ENCODE data around the gene VAV1. TPM values are rescaled to one million over a fixed set of nuclear protein-coding genes. Genes with fewer than 3 reads are reported as not detected.

The VAV1 gene
- total RNA-seq, 4 donors from 2014 or later, result 1.7 to 4.3 (median 2.6) TPM

DNA sequence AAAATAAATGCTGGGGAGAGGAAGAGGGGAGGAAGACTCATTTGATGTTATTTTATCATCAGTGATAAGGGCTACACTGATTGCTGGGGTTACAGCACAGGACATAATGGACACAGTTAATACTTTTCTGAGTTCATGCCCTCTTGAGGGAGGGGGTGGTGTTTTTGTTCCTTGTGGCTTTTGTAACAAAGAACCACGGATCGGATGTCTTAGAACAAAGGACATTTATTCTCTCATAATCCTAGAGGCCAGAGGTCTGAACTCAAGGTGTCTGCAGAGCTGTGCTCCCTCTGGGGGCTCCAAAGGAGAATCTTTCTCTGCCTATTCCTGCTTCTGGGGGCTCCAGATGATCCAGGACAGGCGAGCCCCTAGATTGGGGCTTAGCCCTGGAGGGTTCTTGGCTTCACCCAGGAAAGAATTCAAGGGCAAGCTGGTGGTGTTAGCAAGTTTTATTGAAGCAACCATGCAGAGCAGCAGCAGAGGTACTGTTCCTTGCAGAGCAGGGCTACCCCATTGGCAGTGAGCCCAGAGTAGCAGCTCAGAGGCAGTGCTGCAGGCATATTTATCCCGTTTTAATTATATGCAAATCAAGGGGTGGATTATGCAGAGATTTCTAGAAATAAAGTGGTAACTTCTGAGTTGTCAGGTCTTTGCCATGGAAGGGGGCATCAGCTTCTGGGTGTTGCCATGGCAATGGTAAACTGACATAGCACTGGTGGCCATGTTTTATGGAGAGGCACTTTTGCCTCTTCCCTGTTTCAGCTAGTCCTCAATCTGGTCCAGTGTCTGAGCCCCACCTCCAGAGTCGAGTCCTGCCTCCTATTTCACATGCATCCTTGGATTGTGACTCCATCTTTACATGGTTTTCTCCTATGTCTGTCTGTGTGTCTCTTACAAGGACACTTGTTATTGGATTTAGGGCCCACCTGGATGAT lies 18.0 kb downstream of the VAV1 start:
- TF ChIP-seq, protein P1, sequence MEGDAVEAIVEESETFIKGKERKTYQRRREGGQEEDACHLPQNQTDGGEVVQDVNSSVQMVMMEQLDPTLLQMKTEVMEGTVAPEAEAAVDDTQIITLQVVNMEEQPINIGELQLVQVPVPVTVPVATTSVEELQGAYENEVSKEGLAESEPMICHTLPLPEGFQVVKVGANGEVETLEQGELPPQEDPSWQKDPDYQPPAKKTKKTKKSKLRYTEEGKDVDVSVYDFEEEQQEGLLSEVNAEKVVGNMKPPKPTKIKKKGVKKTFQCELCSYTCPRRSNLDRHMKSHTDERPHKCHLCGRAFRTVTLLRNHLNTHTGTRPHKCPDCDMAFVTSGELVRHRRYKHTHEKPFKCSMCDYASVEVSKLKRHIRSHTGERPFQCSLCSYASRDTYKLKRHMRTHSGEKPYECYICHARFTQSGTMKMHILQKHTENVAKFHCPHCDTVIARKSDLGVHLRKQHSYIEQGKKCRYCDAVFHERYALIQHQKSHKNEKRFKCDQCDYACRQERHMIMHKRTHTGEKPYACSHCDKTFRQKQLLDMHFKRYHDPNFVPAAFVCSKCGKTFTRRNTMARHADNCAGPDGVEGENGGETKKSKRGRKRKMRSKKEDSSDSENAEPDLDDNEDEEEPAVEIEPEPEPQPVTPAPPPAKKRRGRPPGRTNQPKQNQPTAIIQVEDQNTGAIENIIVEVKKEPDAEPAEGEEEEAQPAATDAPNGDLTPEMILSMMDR (IDR thresholded peaks at IDR 0.05), result no peak
- TF ChIP-seq POLR2A (IDR thresholded peaks at IDR 0.05), result no peak

DNA sequence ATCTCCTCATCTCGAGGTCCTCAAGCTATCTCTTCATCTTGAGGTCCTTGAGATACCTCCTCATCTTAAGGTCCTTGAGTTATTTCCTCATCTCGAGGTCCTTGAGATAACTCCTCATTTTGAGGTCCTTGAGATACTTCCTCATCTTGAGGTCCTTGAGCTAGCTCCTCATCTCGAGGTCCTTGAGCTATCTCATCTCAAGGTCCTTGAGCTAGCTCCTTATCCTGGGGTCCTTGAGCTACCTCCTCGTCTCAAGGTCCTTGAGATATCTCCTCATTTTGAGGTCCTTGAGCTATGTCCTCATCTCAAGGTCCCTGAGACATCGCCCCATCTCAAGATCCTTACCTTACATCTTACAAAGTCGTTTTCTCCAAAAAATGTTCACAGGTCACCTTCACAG lies 18.7 kb downstream of the VAV1 start:
- WGBS, 2 donors, result 47 to 56% methylated on average over 6 of the region's 6 CpGs
- DNase-seq, result no peak
- intact Hi-C loops (cut with DNase I), result no loop called here
- H3K4me3 ChIP-seq (replicated peaks in 1 of 3), result no peak overlapping the region
- H3K36me3 ChIP-seq, result no peaks in the 10 kb centered on the region
- no peak overlapping the region for H3K27ac ChIP-seq
- H3K27me3 ChIP-seq, result no peaks in the 10 kb centered on the region
- no peak for TF ChIP-seq POLR2A (IDR thresholded peaks at IDR 0.05)
- TF ChIP-seq, protein P1 (IDR thresholded peaks at IDR 0.05), result no peak
- H3K4me1 ChIP-seq, result no peaks in the 10 kb centered on the region
- no peaks in the 10 kb centered on the region for H3K9me3 ChIP-seq

More for the DNA sequence above, 18.0 kb downstream of the VAV1 start:
- no peaks in the 10 kb centered on the region for H3K36me3 ChIP-seq
- H3K27ac ChIP-seq, result no peak overlapping the region
- no peaks in the 10 kb centered on the region for H3K9me3 ChIP-seq
- intact Hi-C loops (cut with DNase I), result no loop called here
- DNase-seq, result no peak
- H3K4me3 ChIP-seq (replicated peaks in 1 of 3), result no peak overlapping the region
- WGBS, 2 donors, result 62 to 64% methylated on average over 5 of the region's 5 CpGs
- H3K4me1 ChIP-seq, result no peaks in the 10 kb centered on the region
- no peaks in the 10 kb centered on the region for H3K27me3 ChIP-seq

DNA sequence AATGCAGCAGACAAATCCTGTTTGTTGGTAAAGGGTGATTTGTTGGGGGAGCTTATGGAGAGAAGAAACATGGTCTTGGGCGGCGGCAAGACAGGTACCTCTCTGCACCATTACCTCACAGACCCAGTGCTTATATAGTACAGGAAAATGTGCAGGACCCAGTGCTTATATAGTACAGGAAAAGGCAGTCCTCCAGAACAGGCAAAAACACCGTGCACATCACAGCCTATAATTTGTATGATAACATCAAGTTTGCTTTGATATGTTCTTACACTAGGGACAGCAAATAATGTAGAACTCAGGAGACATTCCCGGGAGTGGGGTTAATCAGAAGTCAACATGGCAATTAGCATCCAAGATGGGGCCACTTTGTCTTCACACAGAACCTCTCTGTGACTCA lies 20.9 kb downstream of the VAV1 start:
- no peak overlapping the region for H3K4me3 ChIP-seq (replicated peaks in 1 of 3)
- no peaks in the 10 kb centered on the region for H3K27me3 ChIP-seq
- H3K9me3 ChIP-seq, result no peaks in the 10 kb centered on the region
- H3K27ac ChIP-seq, result no peak overlapping the region
- intact Hi-C loops (cut with DNase I), result no loop called here
- TF ChIP-seq POLR2A (IDR thresholded peaks at IDR 0.05), result no peak
- TF ChIP-seq, protein P1 (IDR thresholded peaks at IDR 0.05), result no peak
- no peaks in the 10 kb centered on the region for H3K36me3 ChIP-seq
- no peaks in the 10 kb centered on the region for H3K4me1 ChIP-seq
- no peak for DNase-seq
- WGBS, 2 donors, result 77 to 90% methylated on average over 4 of the region's 4 CpGs

DNA sequence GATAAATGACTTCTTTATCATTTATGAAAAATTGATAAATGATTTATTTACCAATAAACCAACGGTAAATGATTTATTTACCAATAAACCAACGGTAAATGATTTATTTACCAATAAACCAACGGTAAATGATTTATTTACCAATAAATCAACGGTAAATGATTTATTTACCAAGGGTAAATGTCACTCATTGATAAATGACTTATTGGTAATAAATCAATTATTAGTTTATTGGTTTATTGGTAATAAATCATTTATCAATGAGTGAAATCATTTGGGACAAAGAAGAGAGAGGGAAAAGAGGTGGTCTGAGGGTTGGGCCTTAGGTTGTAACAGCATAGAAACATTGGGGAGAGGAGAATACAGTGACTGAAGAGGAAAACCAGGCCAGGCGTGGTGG lies 21.5 kb downstream of the VAV1 start:
- Histone ChIP-seq H3K27me3 (no peaks in the 10 kb centered on the region), H3K27ac (no peak overlapping the region), H3K36me3 (no peaks in the 10 kb centered on the region), H3K9me3 (no peaks in the 10 kb centered on the region), H3K4me1 (no peaks in the 10 kb centered on the region), H3K4me3 (replicated peaks in 1 of 3) (no peak overlapping the region)
- intact Hi-C loops (cut with DNase I), result no loop called here
- DNase-seq, result no peak
- 91% methylated on average over 5 of the region's 5 CpGs for whole genome bisulfite sequencing, 2 donors
- no peak for TF ChIP-seq POLR2A (IDR thresholded peaks at IDR 0.05)
- TF ChIP-seq, protein P1 (IDR thresholded peaks at IDR 0.05), result no peak

DNA sequence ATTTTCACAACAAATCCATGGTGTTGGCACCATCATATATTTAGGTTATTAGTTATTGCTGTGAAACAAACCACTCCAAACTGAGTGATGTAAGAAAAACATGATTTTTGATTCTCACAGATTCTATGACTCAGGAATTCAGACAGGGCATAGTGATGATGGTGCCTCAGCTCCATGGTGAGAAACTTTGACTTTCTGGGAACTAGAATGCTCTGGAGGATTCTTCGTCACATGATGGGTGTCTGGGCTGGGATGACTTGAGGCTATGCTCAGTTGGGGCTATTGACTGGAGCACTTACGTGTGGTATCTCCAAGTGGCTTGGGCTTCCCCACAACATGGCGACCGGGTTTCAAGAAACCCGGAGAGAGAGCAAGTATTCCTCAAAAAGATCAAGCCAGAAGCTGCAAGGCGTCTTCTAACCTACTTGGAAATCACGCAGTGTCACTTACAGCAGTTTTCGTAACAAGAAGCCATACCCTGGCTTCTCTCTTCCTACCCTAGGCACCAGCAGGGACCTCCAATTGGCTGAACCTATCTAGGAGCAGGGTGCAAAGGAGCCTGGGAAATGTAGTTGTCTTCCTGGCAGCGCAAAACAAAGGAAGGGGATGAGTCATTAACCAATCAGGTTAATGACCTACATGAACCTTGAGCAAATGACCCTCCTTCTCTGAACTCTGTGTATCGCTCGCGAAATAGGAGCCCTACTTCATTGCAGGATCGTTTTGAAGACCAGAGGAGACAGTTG lies 22.4 kb downstream of the VAV1 start:
- no peak for DNase-seq
- Histone ChIP-seq H3K9me3 (no peaks in the 10 kb centered on the region), H3K4me3 (replicated peaks in 1 of 3) (no peak overlapping the region), H3K36me3 (no peaks in the 10 kb centered on the region), H3K27me3 (no peaks in the 10 kb centered on the region), H3K27ac (no peak overlapping the region), H3K4me1 (no peaks in the 10 kb centered on the region)
- intact Hi-C loops (cut with DNase I), result no loop called here
- no peak for TF ChIP-seq POLR2A (IDR thresholded peaks at IDR 0.05)
- TF ChIP-seq, protein P1 (IDR thresholded peaks at IDR 0.05), result no peak
- WGBS, 2 donors, result 77 to 86% methylated on average over 13 of the region's 13 CpGs

Data from thyroid gland (tissue), 4 donors.